Measurements from ENCODE around the gene SORCS2.
"Not testable (repeated sequence)": the region's sequence is repeated elsewhere in the genome, so short reads cannot be mapped to it uniquely, and the experiment has no call there.

Gene SORCS2

GRCh38 chr4:7433376-7434140 is 241.2 kb downstream of the SORCS2 start:
- in situ Hi-C loops (cut with MboI; ENCODE audit: low sequenced_read_pairs) = no loop called here

DNA sequence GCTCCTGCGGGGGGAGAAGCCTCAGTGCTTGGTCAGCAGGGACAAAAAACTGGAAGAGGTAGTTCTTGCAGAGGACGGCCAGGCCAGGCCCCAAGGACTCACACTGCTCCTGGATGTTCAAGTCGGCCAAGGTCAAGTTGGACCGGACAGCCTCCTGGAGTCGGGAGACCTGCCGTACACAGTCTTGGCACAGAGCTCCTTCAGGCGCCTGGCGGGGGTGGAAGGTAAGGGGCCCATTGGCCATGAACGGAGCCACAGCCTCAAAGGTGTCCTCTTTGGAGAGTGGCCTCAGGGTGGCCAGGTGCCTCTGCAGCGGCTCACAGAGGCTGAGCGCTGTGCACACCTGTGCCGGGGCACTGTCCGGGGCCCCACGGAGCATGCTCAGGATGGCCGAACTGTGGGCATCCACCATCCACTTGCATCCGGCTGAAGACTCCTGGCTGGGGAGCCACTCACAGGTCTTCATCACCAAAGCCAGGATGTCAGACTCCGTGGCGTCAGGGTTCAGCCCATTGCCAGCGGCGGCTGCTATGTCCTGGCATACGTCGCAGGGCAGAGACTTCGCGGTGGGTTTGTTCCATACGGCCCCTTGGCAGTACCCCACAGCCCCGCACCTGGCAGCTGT is 241.9 kb downstream of the SORCS2 start:
- in situ Hi-C loops (cut with MboI; ENCODE audit: low sequenced_read_pairs) = no loop called here

DNA sequence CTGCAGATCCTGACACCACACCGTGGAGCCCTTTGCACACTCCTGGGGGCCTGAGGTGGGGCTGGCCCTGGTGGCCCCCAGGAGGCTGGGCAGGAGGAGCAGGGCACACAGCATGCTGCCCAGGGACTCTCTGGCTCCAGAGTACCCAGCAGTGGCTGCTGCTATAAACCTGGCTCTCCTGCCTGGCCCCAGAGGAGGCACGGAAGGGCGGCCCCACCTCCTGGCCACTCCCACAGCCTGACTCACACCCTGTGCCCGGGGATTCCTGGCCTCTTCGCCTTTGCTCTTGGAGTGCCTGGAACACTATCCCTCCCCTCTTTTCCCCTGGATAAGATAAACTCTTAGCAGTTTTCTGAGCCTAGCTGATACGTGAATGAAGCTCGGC is 242.4 kb downstream of the SORCS2 start, which contains the start of gene PSAPL1:
Gene PSAPL1, minus strand, starts transcription at position 165 of the 385 bp plus-strand sequence. Its CDS starts 51 bp downstream, at position 114.
- in situ Hi-C loops (cut with MboI; ENCODE audit: low sequenced_read_pairs) = no loop called here

- in situ Hi-C loops (cut with MboI; ENCODE audit: low sequenced_read_pairs) = no loop called here
Measured at GRCh38 chr4:7435471-7436061, 243.2 kb downstream of the SORCS2 start.

DNA sequence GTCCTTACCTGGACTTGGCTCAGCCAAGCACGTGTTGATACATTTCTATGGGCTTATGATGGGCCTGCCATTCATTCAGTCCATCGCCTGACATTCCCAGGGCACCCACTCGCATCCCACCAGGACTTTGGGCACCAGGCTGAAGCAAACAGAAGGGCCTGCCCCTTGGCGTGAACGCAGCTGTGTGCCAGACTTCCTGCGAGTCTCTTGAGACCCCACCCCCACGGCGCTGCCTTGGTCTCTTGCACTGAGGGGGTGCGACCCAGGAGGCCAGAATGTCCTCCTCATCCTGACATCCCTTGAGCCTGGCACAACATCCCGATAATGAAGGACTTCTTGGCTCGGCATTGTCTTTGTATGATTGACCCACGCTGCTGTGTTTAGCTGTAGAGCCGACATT is 243.9 kb downstream of the SORCS2 start:
- in situ Hi-C loops (cut with MboI; ENCODE audit: low sequenced_read_pairs) = no loop called here

DNA sequence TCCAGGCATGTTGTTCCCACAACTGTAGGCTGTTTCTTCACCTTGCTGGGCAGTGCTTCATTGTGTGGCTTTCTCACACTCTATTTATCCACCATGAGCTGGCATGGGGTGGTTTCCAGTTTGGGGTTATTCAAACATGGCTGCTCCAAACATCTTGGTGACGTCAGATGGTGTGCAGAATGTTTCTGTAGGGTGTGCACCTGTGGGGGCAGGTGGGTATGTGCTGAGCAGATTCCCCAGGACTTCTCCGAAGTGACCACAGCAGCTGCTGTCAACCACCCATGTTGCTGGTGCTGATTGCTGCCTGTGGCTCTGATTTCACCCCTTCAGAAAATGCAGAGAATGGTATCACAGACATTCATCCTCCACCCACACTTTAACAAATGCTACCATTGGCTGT is 247.4 kb downstream of the SORCS2 start:
- in situ Hi-C loops (cut with MboI; ENCODE audit: low sequenced_read_pairs) = no loop called here

DNA sequence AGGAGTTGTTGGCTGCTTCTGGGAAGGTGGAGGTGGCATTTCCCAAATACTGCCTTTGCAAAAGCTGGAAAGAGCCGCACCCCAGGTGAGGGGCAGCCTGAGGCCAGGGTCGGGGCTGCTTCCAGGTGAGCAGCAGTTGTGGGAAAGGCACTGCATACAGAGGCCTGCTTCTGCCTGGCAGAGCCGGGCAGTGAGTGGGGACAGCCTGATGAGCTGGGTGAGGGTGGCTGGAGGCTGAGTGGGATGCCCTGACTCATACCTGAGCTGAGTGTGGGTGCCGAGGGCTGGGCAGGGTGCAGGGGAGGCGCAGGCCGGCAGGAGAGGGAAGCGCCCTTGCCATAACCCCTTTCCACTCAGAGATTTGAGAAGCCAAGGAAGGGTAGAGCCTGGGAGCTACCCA is 248.9 kb downstream of the SORCS2 start:
- in situ Hi-C loops (cut with MboI; ENCODE audit: low sequenced_read_pairs) = no loop called here

GRCh38 chr4:7442574-7443162 is 250.3 kb downstream of the SORCS2 start:
- in situ Hi-C loops (cut with MboI; ENCODE audit: low sequenced_read_pairs) = no loop called here

DNA sequence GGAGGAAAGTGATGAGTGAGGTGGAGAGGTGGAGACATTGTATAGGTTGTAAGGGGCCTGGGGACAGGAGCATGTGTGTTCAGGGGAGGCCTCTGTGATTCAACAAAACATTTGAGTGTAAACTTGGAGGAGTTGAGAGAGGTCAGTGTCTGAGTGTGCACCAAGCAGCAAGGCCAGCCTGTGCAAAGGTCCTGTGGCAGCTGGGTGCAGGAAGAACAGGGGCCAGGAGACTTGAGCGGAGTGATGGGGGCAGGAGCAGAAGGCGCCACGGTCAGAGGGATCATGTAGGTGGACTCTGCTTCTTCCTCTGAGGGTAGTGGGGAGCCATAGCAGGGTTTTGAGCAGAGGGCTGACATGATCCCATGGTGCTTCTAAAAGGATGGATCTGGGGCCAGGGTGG is 252.0 kb downstream of the SORCS2 start:
- in situ Hi-C loops (cut with MboI; ENCODE audit: low sequenced_read_pairs) = no loop called here

DNA sequence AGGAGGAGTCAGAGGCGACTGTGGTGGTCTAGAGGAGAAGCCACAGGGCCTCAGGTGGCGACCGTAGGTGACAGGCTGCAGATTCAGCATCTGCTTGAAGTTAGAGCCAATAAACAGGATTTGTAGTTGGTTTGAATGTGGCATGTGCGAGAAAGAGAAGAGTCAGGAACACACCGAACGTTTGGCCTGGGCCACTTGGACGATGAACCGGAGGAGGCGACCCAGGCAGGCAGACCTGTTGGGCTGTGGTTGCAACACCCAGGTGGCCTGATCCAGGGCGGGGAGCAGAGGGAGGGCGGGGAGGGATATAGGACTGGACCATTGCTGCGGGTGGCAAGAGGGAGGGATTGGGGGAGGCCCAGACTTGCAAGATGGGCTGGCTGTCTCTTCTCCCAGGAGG is 252.4 kb downstream of the SORCS2 start:
- in situ Hi-C loops (cut with MboI; ENCODE audit: low sequenced_read_pairs) = no loop called here

- in situ Hi-C loops (cut with MboI; ENCODE audit: low sequenced_read_pairs) = no loop called here
Measured at GRCh38 chr4:7447236-7447635, 254.9 kb downstream of the SORCS2 start.

DNA sequence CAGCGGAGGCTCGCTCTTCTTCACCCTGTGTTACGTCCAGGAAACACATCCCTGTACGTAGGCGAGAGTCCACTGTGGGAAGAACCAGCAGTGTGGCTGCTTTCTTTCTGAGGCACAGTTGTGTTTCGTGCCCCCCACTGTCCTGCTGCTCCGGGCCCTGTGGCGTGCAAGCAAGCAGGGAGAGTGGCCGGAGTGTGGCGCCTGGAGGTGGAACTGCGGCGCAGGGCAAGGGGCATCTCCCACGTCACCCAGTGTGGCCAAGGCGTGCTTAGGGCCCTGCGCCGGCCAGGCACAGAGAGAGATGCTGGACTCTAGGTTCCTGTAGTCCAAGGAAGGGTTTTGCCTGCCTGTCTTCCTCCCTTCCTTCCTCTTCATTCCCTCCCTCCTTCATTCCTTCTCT is 255.7 kb downstream of the SORCS2 start:
- in situ Hi-C loops (cut with MboI; ENCODE audit: low sequenced_read_pairs) = no loop called here

GRCh38 chr4:7450775-7451433 is 258.6 kb downstream of the SORCS2 start:
- in situ Hi-C loops (cut with MboI; ENCODE audit: low sequenced_read_pairs) = no loop called here

DNA sequence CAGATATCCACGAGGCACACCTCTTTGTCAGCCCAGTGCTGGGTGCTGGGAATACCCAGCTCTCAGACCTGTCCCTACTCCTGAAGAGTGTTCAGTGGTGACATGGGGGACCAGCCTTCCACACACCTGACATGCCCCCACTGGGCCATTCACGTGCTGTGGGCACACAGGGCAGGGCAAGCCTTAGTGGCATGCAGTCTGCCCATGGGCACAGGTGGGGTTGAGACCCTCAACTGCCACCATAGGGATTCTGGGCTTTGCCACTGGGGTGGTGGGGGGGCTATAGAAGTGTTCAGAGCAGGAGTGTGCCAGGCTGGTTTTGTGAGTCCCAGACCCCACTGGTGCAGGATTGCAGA is 259.1 kb downstream of the SORCS2 start:
- in situ Hi-C loops (cut with MboI; ENCODE audit: low sequenced_read_pairs) = no loop called here

DNA sequence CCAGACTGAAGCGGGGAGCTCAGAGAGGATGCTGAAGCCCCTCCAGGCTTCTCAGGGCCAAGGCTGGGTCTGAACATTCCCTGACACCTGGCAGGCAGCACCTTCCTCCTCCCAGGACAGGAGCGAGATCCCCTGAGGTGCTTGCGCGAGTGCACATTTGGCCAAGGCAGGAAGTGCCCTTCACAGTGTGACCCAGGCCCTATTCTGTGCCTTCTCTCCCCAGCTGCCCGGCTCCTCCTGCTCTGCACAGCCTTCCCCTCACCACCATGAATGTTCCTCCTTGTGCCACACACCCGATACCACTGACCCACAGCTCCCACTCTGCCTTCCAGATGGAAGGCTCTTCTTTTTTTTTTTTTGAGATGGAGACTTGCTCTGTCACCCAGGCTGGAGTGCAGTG is 259.5 kb downstream of the SORCS2 start:
- in situ Hi-C loops (cut with MboI; ENCODE audit: low sequenced_read_pairs) = no loop called here

DNA sequence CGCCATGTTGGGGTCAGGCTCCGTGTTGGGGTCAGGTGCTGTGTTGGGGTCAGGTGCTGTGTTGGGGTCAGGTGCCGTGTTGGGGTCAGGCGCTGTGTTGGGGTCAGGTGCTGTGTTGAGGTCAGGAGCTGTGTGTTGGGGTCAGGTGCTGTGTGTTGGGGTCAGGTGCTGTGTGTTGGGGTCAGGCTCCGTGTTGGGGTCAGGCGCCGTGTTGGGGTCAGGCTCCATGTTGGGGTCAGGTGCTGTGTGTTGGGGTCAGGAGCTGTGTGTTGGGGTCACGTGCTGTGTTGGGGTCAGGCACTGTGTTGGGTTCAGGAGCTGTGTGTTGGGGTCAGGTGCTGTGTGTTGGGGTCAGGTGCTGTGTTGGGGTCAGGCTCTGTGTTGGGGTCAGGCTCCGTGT is 260.5 kb downstream of the SORCS2 start:
- in situ Hi-C loops (cut with MboI; ENCODE audit: low sequenced_read_pairs) = not testable (repeated sequence)

DNA sequence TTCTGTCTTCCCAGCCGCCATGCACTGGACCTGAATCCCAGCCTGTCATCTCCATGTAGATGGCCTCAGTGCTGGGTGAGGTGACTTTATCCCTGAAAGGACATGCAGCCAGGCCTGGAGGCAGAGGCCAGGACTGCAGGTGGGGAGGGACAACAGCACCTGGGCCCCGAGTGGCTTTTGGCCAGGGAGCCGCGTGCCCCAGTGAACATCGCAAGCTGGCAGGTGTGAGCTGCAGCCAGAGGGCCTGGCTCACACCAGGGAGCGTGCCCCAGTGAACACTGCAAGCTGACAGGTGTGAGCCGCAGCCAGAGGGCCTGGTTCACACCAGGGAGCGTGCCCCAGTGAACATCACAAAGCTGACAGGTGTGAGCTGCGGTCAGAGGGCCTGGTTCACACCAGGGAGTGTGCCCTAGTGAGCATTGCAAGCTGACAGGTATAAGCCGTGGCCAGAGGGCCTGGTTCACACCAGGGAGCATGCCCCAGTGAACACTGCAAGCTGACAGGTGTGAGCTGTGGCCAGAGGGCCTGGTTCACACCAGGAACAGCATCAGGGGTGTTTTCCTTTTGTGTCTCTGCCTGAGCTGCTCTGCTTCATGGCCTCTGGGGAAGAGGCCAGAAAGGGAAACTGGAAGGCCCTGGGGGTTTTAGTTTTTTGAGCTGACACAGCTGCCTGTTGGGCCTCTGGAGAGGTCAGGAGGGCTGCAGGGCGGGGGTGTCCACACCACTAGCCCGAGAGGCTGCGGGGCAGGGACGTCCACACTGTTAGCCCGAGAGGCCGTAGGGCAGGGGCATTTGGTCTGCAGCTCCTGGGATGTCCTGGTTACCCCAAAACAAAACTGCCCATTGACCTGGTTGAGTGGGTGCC is 265.1 kb downstream of the SORCS2 start:
- in situ Hi-C loops (cut with MboI; ENCODE audit: low sequenced_read_pairs) = no loop called here

DNA sequence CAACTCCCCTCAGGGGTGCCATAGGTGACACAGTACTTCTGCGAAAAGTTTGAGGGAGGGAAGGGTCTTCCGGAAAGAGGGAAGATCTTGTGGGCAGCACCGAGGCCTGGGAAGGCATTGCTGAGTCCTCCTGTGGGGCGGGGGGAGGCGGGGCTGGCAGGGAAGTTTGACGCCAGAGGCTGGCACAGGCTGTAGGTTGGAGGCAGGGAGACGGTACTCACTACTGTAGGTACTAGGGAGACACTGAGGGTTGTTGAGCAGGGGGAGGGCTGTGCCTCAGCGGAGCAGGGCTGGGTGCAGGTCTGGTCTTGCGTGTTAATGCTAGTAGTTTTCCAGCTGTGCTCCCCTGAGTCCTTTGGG is 265.7 kb downstream of the SORCS2 start:
- in situ Hi-C loops (cut with MboI; ENCODE audit: low sequenced_read_pairs) = no loop called here

DNA sequence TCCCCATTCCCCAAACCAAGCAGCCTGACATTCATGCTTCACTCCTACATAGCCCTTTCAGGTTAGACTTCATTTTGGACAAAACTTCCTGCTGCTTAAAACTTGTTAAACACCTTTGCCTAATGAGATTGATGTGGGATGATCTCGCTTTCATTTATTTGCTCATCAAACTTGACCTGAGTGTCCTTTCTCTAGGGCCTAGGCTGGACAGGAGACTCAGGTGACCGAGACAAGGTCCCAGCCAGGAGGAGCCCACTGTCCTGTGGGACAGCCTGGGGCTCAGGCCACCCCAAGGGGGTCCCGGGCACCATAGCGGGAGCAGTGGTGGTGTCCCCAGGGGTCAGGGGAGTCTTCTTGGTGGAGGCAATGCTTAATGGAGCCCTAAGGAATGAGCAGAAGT is 266.1 kb downstream of the SORCS2 start:
- in situ Hi-C loops (cut with MboI; ENCODE audit: low sequenced_read_pairs) = no loop called here

DNA sequence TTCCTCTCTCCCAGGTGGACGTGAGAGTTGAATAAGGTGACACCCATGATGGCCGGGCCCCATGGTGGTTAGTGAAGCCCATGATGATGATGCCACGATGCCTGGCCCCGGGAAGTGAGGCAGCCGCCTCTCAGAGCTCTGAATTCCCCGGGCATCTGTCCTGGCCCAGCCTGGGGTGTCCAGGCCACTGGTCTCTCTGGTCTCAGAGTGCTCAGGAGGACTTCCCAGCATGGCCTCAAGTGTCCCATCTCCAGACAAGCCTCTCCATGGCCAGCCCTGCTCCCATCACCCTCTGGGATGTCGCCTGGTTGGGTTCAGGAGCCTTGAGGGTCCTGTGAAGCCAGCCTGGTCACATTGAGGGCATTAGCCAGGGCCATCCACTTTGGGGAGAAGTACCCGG is 267.1 kb downstream of the SORCS2 start:
- in situ Hi-C loops (cut with MboI; ENCODE audit: low sequenced_read_pairs) = no loop called here

DNA sequence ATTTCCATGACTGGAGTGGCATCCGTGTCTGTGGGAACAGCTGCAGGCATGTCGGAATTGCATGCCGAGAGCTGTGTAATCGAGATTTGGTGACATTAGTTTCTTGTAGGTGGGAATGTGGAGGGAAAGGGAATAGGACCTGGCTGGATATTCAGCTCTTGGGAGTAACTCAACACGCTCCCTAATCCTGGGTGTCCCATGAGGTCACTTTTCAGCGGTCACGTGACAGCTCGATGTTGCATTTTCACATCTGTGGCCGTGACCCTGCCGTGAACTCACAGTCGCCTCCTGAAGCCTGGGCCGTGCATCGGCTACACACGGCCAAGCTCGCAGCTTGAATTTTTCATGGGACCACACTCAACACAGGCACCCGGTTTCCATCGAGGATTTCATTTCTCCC is 268.2 kb downstream of the SORCS2 start:
- in situ Hi-C loops (cut with MboI; ENCODE audit: low sequenced_read_pairs) = no loop called here
